AG09309 (cell line): Measurements from ENCODE around the gene ARHGAP25.

Source experiments
- DNase-seq: peaks from one replicate; pipeline ENCODE4 v3.0.0-alpha.2; 2010; ENCODE audit warnings: low read depth
- H3K4me3 ChIP-seq: 2 replicates; pipeline ENCODE4 v1.5.1; 2011; ENCODE audit warnings: mild to moderate bottlenecking, low read depth, low read length, moderate library complexity; ENCODE audit not compliant: control insufficient read depth
- CTCF ChIP-seq: IDR thresholded peaks from 2 replicates; pipeline ENCODE4 v1.5.1; 2011; ENCODE audit warnings: mild to moderate bottlenecking, low read depth, low read length, inconsistent platforms; ENCODE audit not compliant: insufficient read depth, control insufficient read depth; ENCODE audit errors: missing control alignments

Gene ARHGAP25

DNA sequence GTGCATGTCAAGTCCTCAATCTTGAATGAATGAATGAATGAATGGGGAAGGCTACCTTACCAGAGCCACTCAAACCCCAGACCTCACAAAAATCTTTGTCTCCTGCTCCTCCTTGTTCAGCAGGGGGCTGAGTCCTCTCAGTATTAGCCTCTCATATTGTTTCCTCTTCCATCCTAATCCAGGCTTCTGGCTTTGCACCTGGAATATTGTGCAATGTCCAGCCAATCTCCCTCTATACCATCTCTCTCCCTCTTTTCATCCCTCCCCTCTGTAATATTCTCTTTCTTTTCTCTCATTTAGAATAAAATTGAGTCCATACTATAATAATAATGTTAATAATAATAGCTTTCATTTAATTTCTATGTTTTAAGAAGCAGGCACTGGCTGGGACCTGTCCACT, 34.3 kb downstream of the ARHGAP25 start:
- H3K4me3 ChIP-seq: no peak overlapping the region
- no peak for DNase-seq
- TF ChIP-seq CTCF: no peak

DNA sequence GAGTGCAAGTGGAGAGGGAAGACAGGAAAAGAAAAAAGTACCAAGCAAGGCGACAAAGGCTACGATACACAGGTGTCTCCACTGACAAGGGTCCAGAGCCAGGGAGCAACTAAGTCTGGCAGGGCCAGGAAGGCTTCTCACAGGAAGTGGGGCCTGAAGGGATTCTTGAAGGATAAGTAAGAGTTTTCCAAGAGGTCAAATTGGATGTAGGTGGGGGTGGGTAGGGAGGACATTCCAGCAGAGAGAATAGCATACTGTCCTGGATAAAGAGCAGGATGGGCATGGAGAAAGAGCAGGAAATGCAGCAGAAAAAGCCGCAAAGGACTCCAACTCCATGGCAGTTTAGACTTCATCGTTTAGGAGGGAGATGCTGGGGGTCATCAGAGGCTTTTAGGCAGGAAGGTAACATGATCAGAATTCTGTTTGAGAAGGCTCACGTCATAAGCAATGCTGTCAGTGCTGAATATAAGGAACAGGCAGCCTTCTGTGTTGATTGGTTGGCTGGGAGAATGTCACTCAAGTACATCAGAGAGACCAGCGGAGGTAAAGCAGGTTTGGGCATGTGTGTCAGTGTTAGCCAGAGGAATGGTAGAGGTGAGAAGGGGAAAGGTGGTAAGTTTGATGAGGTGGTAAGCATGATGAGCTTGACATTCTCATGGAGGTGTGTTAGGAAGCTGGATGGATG, 35.1 kb downstream of the ARHGAP25 start:
- no peak for DNase-seq

GRCh38 chr2:68770271-68771111, 35.9 kb downstream of the ARHGAP25 start:
- no peak for DNase-seq
- no peak overlapping the region for H3K4me3 ChIP-seq
- TF ChIP-seq CTCF: no peak

More for the DNA sequence above, 35.1 kb downstream of the ARHGAP25 start:
- no peak overlapping the region for H3K4me3 ChIP-seq
- no peak for TF ChIP-seq CTCF

GRCh38 chr2:68771211-68771751, 36.7 kb downstream of the ARHGAP25 start:
- no peak overlapping the region for H3K4me3 ChIP-seq
- TF ChIP-seq CTCF: no peak
- DNase-seq: no peak

- TF ChIP-seq CTCF: no peak
- H3K4me3 ChIP-seq: no peak overlapping the region
- no peak for DNase-seq
Measured at GRCh38 chr2:68772109-68772508, 37.5 kb downstream of the ARHGAP25 start.

- TF ChIP-seq CTCF: no peak
- DNase-seq: no peak
Measured at GRCh38 chr2:68774569-68775271, 40.1 kb downstream of the ARHGAP25 start.

More at GRCh38 chr2:68774569-68775271, 40.1 kb downstream of the ARHGAP25 start:
- no peak overlapping the region for H3K4me3 ChIP-seq
